HEK293 (cell line): ENCODE results near the gene PMP22.

ENCODE experiments used
- GLI4 ChIP-seq: fragments of 450-650 bp; formaldehyde crosslinking; IDR thresholded peaks from 2 replicates; pipeline ENCODE4 v1.5.1; 2016; ENCODE audit warnings: missing biosample characterization, missing genetic modification characterization
- HOXC10 ChIP-seq: sonication (generic); formaldehyde crosslinking; IDR thresholded peaks from 2 replicates; pipeline ENCODE4 v1.8.1; 2023; ENCODE audit warnings: mild to moderate bottlenecking, missing genetic modification reagents
- OVOL3 ChIP-seq: fragments of 450-650 bp; formaldehyde crosslinking; IDR thresholded peaks from 2 replicates; pipeline ENCODE4 v1.5.1; 2016; ENCODE audit warnings: missing biosample characterization, missing genetic modification characterization
- TRIM28 ChIP-seq: IDR thresholded peaks from 2 replicates; pipeline ENCODE4 v1.6.1; 2011; ENCODE audit warnings: low read length, control low read depth, borderline replicate concordance
- WT1 ChIP-seq: fragments of 450-650 bp; formaldehyde crosslinking; IDR thresholded peaks from 2 replicates; pipeline ENCODE4 v1.5.1; 2016; ENCODE audit warnings: missing biosample characterization, missing genetic modification characterization
- ZBTB17 ChIP-seq: fragments of 450-650 bp; formaldehyde crosslinking; IDR thresholded peaks from 2 replicates; pipeline ENCODE4 v1.5.1; 2016; ENCODE audit warnings: missing biosample characterization, missing genetic modification characterization
- ZBTB6 ChIP-seq: fragments of 450-650 bp; formaldehyde crosslinking; IDR thresholded peaks from 2 replicates; pipeline ENCODE4 v1.5.1; 2017; ENCODE audit warnings: missing biosample characterization, missing genetic modification characterization
- ZEB2 ChIP-seq: fragments of 450-650 bp; formaldehyde crosslinking; IDR thresholded peaks from 2 replicates; pipeline ENCODE4 v1.5.1; 2016; ENCODE audit warnings: missing biosample characterization, missing genetic modification characterization
- ZFHX2 ChIP-seq: fragments of 450-650 bp; formaldehyde crosslinking; conservative IDR thresholded peaks from 2 replicates; pipeline ENCODE4 v1.5.1; 2016; ENCODE audit warnings: missing biosample characterization, missing genetic modification characterization
- ZFP37 ChIP-seq: fragments of 450-650 bp; formaldehyde crosslinking; IDR thresholded peaks from 2 replicates; pipeline ENCODE4 v1.5.1; 2016; ENCODE audit warnings: missing biosample characterization, missing genetic modification characterization
- ZFP69B ChIP-seq: fragments of 450-650 bp; formaldehyde crosslinking; IDR thresholded peaks from 2 replicates; pipeline ENCODE4 v1.5.1; 2016; ENCODE audit warnings: missing biosample characterization, missing genetic modification characterization
- ZNF112 ChIP-seq: fragments of 450-650 bp; formaldehyde crosslinking; IDR thresholded peaks from 2 replicates; pipeline ENCODE4 v1.5.0; 2017; ENCODE audit warnings: missing biosample characterization, missing genetic modification characterization
- ZNF132 ChIP-seq: fragments of 450-650 bp; formaldehyde crosslinking; IDR thresholded peaks from 2 replicates; pipeline ENCODE4 v1.5.1; 2017; ENCODE audit warnings: missing biosample characterization, missing genetic modification characterization, borderline replicate concordance
- ZNF239 ChIP-seq: fragments of 450-650 bp; formaldehyde crosslinking; IDR thresholded peaks from 2 replicates; pipeline ENCODE4 v1.5.1; 2016; ENCODE audit warnings: missing biosample characterization, missing genetic modification characterization
- ZNF266 ChIP-seq: fragments of 450-650 bp; formaldehyde crosslinking; IDR thresholded peaks from 2 replicates; pipeline ENCODE4 v1.5.1; 2016; ENCODE audit warnings: missing biosample characterization, missing genetic modification characterization, low read depth
- ZNF274 ChIP-seq, 2 experiments: fragments of 200-500 bp in 1 of 2; fragments of 450-650 bp in 1 of 2; sonication (Bioruptor generic) in 1 of 2; formaldehyde crosslinking in 1 of 2; IDR thresholded peaks; 2 replicates each; pipeline versions ENCODE4 v1.5.1 to v1.6.1; 2014 to 2016; ENCODE audit warnings: borderline replicate concordance in 1 of 2, inconsistent platforms in 1 of 2, low read length in 1 of 2, missing biosample characterization in 1 of 2, missing genetic modification characterization in 1 of 2
- ZNF292 ChIP-seq: fragments of 450-650 bp; formaldehyde crosslinking; IDR thresholded peaks from 2 replicates; pipeline ENCODE4 v1.5.1; 2016; ENCODE audit warnings: low read depth, missing biosample characterization, missing genetic modification characterization, borderline replicate concordance
- ZNF335 ChIP-seq: fragments of 450-650 bp; formaldehyde crosslinking; conservative IDR thresholded peaks from 2 replicates; pipeline ENCODE4 v1.5.1; 2016; ENCODE audit warnings: missing biosample characterization, missing genetic modification characterization
- ZNF391 ChIP-seq: fragments of 450-650 bp; formaldehyde crosslinking; IDR thresholded peaks from 2 replicates; pipeline ENCODE4 v1.5.1; 2016; ENCODE audit warnings: low read depth, missing biosample characterization, missing genetic modification characterization, borderline replicate concordance
- ZNF398 ChIP-seq: fragments of 450-650 bp; formaldehyde crosslinking; IDR thresholded peaks from 2 replicates; pipeline ENCODE4 v1.5.1; 2017; ENCODE audit warnings: missing biosample characterization, missing genetic modification characterization
- ZNF416 ChIP-seq: fragments of 450-650 bp; formaldehyde crosslinking; IDR thresholded peaks from 2 replicates; pipeline ENCODE4 v1.5.1; 2016; ENCODE audit warnings: missing biosample characterization, missing genetic modification characterization
- ZNF510 ChIP-seq: fragments of 450-650 bp; formaldehyde crosslinking; IDR thresholded peaks from 2 replicates; pipeline ENCODE4 v1.5.1; 2018; ENCODE audit warnings: mild to moderate bottlenecking, missing genetic modification characterization, missing biosample characterization; ENCODE audit not compliant: insufficient replicate concordance
- ZNF621 ChIP-seq: fragments of 450-650 bp; formaldehyde crosslinking; IDR thresholded peaks from 2 replicates; pipeline ENCODE4 v1.5.1; 2017; ENCODE audit warnings: missing biosample characterization, missing genetic modification characterization
- ZNF629 ChIP-seq: fragments of 450-650 bp; formaldehyde crosslinking; IDR thresholded peaks from 2 replicates; pipeline ENCODE4 v1.5.1; 2017; ENCODE audit warnings: missing biosample characterization, missing genetic modification characterization
- ZNF701 ChIP-seq: fragments of 450-650 bp; formaldehyde crosslinking; IDR thresholded peaks from 2 replicates; pipeline ENCODE4 v1.5.1; 2016; ENCODE audit warnings: missing biosample characterization, missing genetic modification characterization
- ZNF707 ChIP-seq: fragments of 450-650 bp; formaldehyde crosslinking; IDR thresholded peaks from 2 replicates; pipeline ENCODE4 v1.5.1; 2016; ENCODE audit warnings: missing biosample characterization, missing genetic modification characterization
- ZNF785 ChIP-seq: fragments of 450-650 bp; formaldehyde crosslinking; IDR thresholded peaks from 2 replicates; pipeline ENCODE4 v1.5.1; 2016; ENCODE audit warnings: missing biosample characterization, missing genetic modification characterization
- ZNF837 ChIP-seq: fragments of 450-650 bp; formaldehyde crosslinking; IDR thresholded peaks from 2 replicates; pipeline ENCODE4 v1.5.1; 2016; ENCODE audit warnings: missing biosample characterization, missing genetic modification characterization
- ZNF843 ChIP-seq: fragments of 450-650 bp; formaldehyde crosslinking; IDR thresholded peaks from 2 replicates; pipeline ENCODE4 v1.5.1; 2016; ENCODE audit warnings: missing biosample characterization, missing genetic modification characterization
- ZSCAN16 ChIP-seq: fragments of 450-650 bp; formaldehyde crosslinking; IDR thresholded peaks from 2 replicates; pipeline ENCODE4 v1.5.1; 2016; ENCODE audit warnings: missing biosample characterization, missing genetic modification characterization
- ZSCAN30 ChIP-seq: fragments of 450-650 bp; IDR thresholded peaks from 2 replicates; pipeline ENCODE4 v1.5.1; 2018; ENCODE audit warnings: missing biosample characterization, mild to moderate bottlenecking, missing genetic modification characterization, moderate library complexity
- TF ChIP-seq, protein P1 (sequence below): fragments of 450-650 bp; formaldehyde crosslinking; IDR thresholded peaks from 2 replicates; pipeline ENCODE4 v1.5.1; 2017; ENCODE audit warnings: missing biosample characterization, missing genetic modification characterization
- TF ChIP-seq, protein P2 (sequence below): fragments of 450-650 bp; formaldehyde crosslinking; IDR thresholded peaks from 2 replicates; pipeline ENCODE4 v1.5.1; 2016; ENCODE audit warnings: missing biosample characterization, missing genetic modification characterization

Gene PMP22

GRCh38 chr17:15260376-15261257, 4.5 kb downstream of the PMP22 start (continued):
- no peak for TF ChIP-seq ZNF398
- no peak for TF ChIP-seq ZNF621 (tag by site-specific recombination)
- no peak for TF ChIP-seq GLI4 (tag by site-specific recombination)
- TF ChIP-seq, protein P1, sequence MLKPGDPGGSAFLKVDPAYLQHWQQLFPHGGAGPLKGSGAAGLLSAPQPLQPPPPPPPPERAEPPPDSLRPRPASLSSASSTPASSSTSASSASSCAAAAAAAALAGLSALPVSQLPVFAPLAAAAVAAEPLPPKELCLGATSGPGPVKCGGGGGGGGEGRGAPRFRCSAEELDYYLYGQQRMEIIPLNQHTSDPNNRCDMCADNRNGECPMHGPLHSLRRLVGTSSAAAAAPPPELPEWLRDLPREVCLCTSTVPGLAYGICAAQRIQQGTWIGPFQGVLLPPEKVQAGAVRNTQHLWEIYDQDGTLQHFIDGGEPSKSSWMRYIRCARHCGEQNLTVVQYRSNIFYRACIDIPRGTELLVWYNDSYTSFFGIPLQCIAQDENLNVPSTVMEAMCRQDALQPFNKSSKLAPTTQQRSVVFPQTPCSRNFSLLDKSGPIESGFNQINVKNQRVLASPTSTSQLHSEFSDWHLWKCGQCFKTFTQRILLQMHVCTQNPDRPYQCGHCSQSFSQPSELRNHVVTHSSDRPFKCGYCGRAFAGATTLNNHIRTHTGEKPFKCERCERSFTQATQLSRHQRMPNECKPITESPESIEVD (tag by site-specific recombination), result no peak
- TF ChIP-seq ZEB2, result peak; percentile 80; the same call in 1 of the 2 replicates
- TF ChIP-seq ZNF843 (tag by site-specific recombination), result no peak
- peak; percentile 88 for TF ChIP-seq ZNF335 (tag by site-specific recombination)
- TF ChIP-seq WT1 (tag by site-specific recombination), result peak; percentile 25; the same call in 1 of the 2 replicates
- TF ChIP-seq ZNF274 (IDR thresholded peaks at IDR 0.05; ENCODE audit: low read length), result no peak
- no peak for TF ChIP-seq ZNF274 (tag by site-specific recombination; IDR thresholded peaks at IDR 0.05; ENCODE audit: borderline replicate concordance)
- TF ChIP-seq ZNF132 (tag by site-specific recombination), result no peak
- no peak for TF ChIP-seq ZNF707 (tag by site-specific recombination)
- TF ChIP-seq ZNF112 (tag by site-specific recombination), result no peak
- TF ChIP-seq ZBTB17 (tag by site-specific recombination), result peak; percentile 99
- no peak for TF ChIP-seq ZNF292 (tag by site-specific recombination)
- TF ChIP-seq, protein P2, sequence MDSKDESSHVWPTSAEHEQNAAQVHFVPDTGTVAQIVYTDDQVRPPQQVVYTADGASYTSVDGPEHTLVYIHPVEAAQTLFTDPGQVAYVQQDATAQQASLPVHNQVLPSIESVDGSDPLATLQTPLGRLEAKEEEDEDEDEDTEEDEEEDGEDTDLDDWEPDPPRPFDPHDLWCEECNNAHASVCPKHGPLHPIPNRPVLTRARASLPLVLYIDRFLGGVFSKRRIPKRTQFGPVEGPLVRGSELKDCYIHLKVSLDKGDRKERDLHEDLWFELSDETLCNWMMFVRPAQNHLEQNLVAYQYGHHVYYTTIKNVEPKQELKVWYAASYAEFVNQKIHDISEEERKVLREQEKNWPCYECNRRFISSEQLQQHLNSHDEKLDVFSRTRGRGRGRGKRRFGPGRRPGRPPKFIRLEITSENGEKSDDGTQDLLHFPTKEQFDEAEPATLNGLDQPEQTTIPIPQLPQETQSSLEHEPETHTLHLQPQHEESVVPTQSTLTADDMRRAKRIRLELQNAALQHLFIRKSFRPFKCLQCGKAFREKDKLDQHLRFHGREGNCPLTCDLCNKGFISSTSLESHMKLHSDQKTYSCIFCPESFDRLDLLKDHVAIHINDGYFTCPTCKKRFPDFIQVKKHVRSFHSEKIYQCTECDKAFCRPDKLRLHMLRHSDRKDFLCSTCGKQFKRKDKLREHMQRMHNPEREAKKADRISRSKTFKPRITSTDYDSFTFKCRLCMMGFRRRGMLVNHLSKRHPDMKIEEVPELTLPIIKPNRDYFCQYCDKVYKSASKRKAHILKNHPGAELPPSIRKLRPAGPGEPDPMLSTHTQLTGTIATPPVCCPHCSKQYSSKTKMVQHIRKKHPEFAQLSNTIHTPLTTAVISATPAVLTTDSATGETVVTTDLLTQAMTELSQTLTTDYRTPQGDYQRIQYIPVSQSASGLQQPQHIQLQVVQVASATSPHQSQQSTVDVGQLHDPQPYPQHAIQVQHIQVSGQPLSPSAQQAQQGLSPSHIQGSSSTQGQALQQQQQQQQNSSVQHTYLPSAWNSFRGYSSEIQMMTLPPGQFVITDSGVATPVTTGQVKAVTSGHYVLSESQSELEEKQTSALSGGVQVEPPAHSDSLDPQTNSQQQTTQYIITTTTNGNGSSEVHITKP (tag by site-specific recombination), result no peak
- TF ChIP-seq ZNF837 (tag by site-specific recombination), result no peak
- TF ChIP-seq ZNF239 (tag by site-specific recombination), result no peak
- no peak for TF ChIP-seq ZNF391 (tag by site-specific recombination)
- no peak for TF ChIP-seq ZNF416 (tag by site-specific recombination)
- TF ChIP-seq ZBTB6 (tag by site-specific recombination), result no peak
- no peak for TF ChIP-seq TRIM28
- TF ChIP-seq ZSCAN16 (tag by site-specific recombination), result no peak
- TF ChIP-seq ZSCAN30 (tag by site-specific recombination), result peak; percentile 85
- no peak for TF ChIP-seq ZFHX2 (tag by site-specific recombination)
- no peak for TF ChIP-seq HOXC10
- no peak for TF ChIP-seq ZNF785 (tag by site-specific recombination)
- no peak for TF ChIP-seq ZNF701
- TF ChIP-seq ZNF629, result no peak
- no peak for TF ChIP-seq ZFP37 (tag by site-specific recombination)
- TF ChIP-seq ZNF266 (tag by site-specific recombination), result no peak
- 0 out of 2 replicates have a peak, but pooled peaks have one; percentile 22 for TF ChIP-seq ZFP69B
- TF ChIP-seq OVOL3 (tag by site-specific recombination), result no peak
- no peak for TF ChIP-seq ZNF510 (tag by site-specific recombination)
